ENCODE measurements around the gene NCKAP5. TPM values are rescaled to one million over a fixed set of nuclear protein-coding genes. Genes with fewer than 3 reads are reported as not detected.

Gene NCKAP5
- total RNA-seq, 1 donor from 2014 or later: 0.26 TPM

GRCh38 chr2:133193544-133194361 lies 374.5 kb downstream of the NCKAP5 start:
- no peak for TF ChIP-seq CTCF (IDR thresholded peaks at IDR 0.05; ENCODE audit: insufficient read depth, low read length, severe bottlenecking)
- DNase-seq (ENCODE audit: low read depth) (peak; percentile 77), FAIRE-seq (no peak)
- Histone ChIP-seq H3K27me3 (ENCODE audit: control insufficient read depth, insufficient read depth, low read length) (no peaks in the 10 kb centered on the region), H3K4me3 (ENCODE audit: low read depth, low read length) (no peak overlapping the region), H3K36me3 (ENCODE audit: control insufficient read depth, insufficient read depth, low read length) (no peaks in the 10 kb centered on the region)

GRCh38 chr2:133192028-133192427 lies 376.2 kb downstream of the NCKAP5 start:
- H3K36me3 ChIP-seq (ENCODE audit: control insufficient read depth, insufficient read depth, low read length): no peaks in the 10 kb centered on the region

GRCh38 chr2:133177196-133177595 lies 391.1 kb downstream of the NCKAP5 start:
- Histone ChIP-seq H3K27me3 (ENCODE audit: control insufficient read depth, insufficient read depth, low read length) (no peaks in the 10 kb centered on the region), H3K4me3 (ENCODE audit: low read depth, low read length) (no peak overlapping the region), H3K36me3 (ENCODE audit: control insufficient read depth, insufficient read depth, low read length) (no peaks in the 10 kb centered on the region)
- DNase-seq (ENCODE audit: low read depth): no peak
- FAIRE-seq: no peak
- TF ChIP-seq CTCF (IDR thresholded peaks at IDR 0.05; ENCODE audit: insufficient read depth, low read length, severe bottlenecking): no peak

More at GRCh38 chr2:133192028-133192427, 376.2 kb downstream of the NCKAP5 start:
- no peak for TF ChIP-seq CTCF (IDR thresholded peaks at IDR 0.05; ENCODE audit: insufficient read depth, low read length, severe bottlenecking)
- FAIRE-seq (no peak), DNase-seq (ENCODE audit: low read depth) (no peak)
- Histone ChIP-seq H3K4me3 (ENCODE audit: low read depth, low read length) (no peak overlapping the region), H3K27me3 (ENCODE audit: control insufficient read depth, insufficient read depth, low read length) (no peaks in the 10 kb centered on the region)

- H3K36me3 ChIP-seq (ENCODE audit: control insufficient read depth, insufficient read depth, low read length): no peaks in the 10 kb centered on the region
- FAIRE-seq: no peak
- no peak for DNase-seq (ENCODE audit: low read depth)
- no peaks in the 10 kb centered on the region for H3K27me3 ChIP-seq (ENCODE audit: control insufficient read depth, insufficient read depth, low read length)
- TF ChIP-seq CTCF (IDR thresholded peaks at IDR 0.05; ENCODE audit: insufficient read depth, low read length, severe bottlenecking): no peak
- H3K4me3 ChIP-seq (ENCODE audit: low read depth, low read length): no peak overlapping the region
Measured at GRCh38 chr2:133175926-133176325, 392.3 kb downstream of the NCKAP5 start.

- TF ChIP-seq CTCF (IDR thresholded peaks at IDR 0.05; ENCODE audit: insufficient read depth, low read length, severe bottlenecking): no peak
- DNase-seq (ENCODE audit: low read depth): no peak
- Histone ChIP-seq H3K36me3 (ENCODE audit: control insufficient read depth, insufficient read depth, low read length) (no peaks in the 10 kb centered on the region), H3K4me3 (ENCODE audit: low read depth, low read length) (no peak overlapping the region), H3K27me3 (ENCODE audit: control insufficient read depth, insufficient read depth, low read length) (no peaks in the 10 kb centered on the region)
- no peak for FAIRE-seq
Measured at GRCh38 chr2:133173224-133173623, 395.0 kb downstream of the NCKAP5 start.

All from bronchial epithelial cell (primary cell).